Testis (tissue), 3 donors: Measurements from ENCODE around the gene DRG2. TPM values are rescaled to one million over a fixed set of nuclear protein-coding genes. Genes with fewer than 3 reads are reported as not detected.

ENCODE experiments used
- DNase-seq: peaks from one replicate; pipeline ENCODE4 v3.0.0-alpha.2; 2019
- H3K27ac ChIP-seq, 2 donors: fragments of 200-600 bp; sonication (generic); one replicate each; pipeline ENCODE4 v1.5.1; 2019
- H3K27me3 ChIP-seq: fragments of 200-600 bp; sonication (generic); one replicate; pipeline ENCODE4 v1.5.1; 2019
- H3K36me3 ChIP-seq: fragments of 200-600 bp; sonication (generic); one replicate; pipeline ENCODE4 v1.5.1; 2017; ENCODE audit warnings: low read depth; ENCODE audit errors: missing control alignments
- H3K4me1 ChIP-seq: fragments of 200-600 bp; sonication (generic); one replicate; pipeline ENCODE4 v1.5.1; 2019
- H3K4me3 ChIP-seq, 2 donors: fragments of 200-600 bp; sonication (generic); one replicate each; pipeline ENCODE4 v1.5.1; 2017 to 2019
- H3K9me3 ChIP-seq: fragments of 200-600 bp; sonication (generic); one replicate; pipeline ENCODE4 v1.5.1; 2017
- POLR2A ChIP-seq: fragments of 450-650 bp; IDR thresholded peaks from one replicate; pipeline ENCODE4 v1.6.1; 2017; ENCODE audit warnings: antibody characterized with exemption, mild to moderate bottlenecking, moderate library complexity
- WGBS, 2 donors: methylation state at CpG; one replicate each; pipeline ENCODE4 v1.1.5; 2018; 5-methylcytosine and 5-hydroxymethylcytosine counted together
- intact Hi-C: fragments of 100-400 bp; cut with DNase I; formaldehyde crosslinking; loops from one replicate; pipeline ENCODE4 v1.15.1; 2023; ENCODE audit warnings: low total_unique reads
- polyA plus RNA-seq: library from polyadenylated mRNA; stranded (reverse); fragments of 350-450 nt; fragmentation: Illumina TruSeq; extraction: RNeasy Lipid Tissue Mini Kit (QIAGEN cat#74804); gene quantifications from one replicate; pipeline ENCODE4 v1.2.3, GENCODE V29; 2014; ENCODE audit warnings: low read depth, low replicate concordance; ENCODE audit not compliant: insufficient read depth
- total RNA-seq, 2 donors: library from RNA; depleted of rRNA; stranded (reverse); fragments of >200 nt; gene quantifications; one replicate each; pipeline ENCODE4 v1.2.3, GENCODE V29; 2016
- TF ChIP-seq, protein P1 (sequence below), 3 experiments: fragments of 450-650 bp in 2 of 3; fragments of 200-600 bp in 1 of 3; sonication (generic) in 1 of 3; IDR thresholded peaks; one replicate each; pipeline ENCODE4 v1.5.1; 2016 to 2019; ENCODE audit warnings: antibody characterized with exemption in 3 of 3, mild to moderate bottlenecking in 2 of 3, moderate library complexity in 1 of 3

Gene DRG2
- total and polyA plus RNA-seq, 3 donors from 2014 or later: 26.0 to 43.1 (median 42.9) TPM

DNA sequence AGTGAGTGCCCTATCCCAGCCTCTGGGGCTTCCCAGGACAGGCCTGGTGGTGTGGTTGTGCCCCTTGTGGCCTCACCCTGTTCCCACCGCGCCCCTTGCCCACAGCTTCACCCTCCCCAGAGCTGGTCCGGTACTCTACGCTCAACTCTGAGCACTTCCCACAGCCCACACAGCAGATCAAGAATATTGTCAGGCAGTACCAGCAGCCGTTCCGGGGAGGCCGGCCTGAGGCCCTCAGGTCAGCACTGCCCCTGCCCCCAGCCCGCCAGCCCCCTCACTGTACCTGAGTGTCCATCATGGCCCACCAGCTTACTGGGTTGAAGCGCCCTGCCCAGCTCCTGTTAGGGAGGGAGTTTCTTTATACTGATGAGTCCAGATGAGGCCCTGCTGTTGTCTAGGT lies 63.5 kb downstream of the DRG2 start:
- WGBS, 2 donors: 86 to 96% methylated on average over 4 to 9 of the region's 9 CpGs
- H3K4me1 ChIP-seq: peaks cover 3% of the 10 kb centered on the region
- no peak overlapping the region for H3K27ac ChIP-seq
- no peak for TF ChIP-seq POLR2A
- TF ChIP-seq, protein P1, sequence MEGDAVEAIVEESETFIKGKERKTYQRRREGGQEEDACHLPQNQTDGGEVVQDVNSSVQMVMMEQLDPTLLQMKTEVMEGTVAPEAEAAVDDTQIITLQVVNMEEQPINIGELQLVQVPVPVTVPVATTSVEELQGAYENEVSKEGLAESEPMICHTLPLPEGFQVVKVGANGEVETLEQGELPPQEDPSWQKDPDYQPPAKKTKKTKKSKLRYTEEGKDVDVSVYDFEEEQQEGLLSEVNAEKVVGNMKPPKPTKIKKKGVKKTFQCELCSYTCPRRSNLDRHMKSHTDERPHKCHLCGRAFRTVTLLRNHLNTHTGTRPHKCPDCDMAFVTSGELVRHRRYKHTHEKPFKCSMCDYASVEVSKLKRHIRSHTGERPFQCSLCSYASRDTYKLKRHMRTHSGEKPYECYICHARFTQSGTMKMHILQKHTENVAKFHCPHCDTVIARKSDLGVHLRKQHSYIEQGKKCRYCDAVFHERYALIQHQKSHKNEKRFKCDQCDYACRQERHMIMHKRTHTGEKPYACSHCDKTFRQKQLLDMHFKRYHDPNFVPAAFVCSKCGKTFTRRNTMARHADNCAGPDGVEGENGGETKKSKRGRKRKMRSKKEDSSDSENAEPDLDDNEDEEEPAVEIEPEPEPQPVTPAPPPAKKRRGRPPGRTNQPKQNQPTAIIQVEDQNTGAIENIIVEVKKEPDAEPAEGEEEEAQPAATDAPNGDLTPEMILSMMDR (IDR thresholded peaks at IDR 0.05): no peak
- intact Hi-C loops: no loop called here
- no peaks in the 10 kb centered on the region for H3K27me3 ChIP-seq
- H3K4me3 ChIP-seq: no peak overlapping the region
- no peak for DNase-seq
- H3K36me3 ChIP-seq: no peaks in the 10 kb centered on the region
- no peaks in the 10 kb centered on the region for H3K9me3 ChIP-seq

DNA sequence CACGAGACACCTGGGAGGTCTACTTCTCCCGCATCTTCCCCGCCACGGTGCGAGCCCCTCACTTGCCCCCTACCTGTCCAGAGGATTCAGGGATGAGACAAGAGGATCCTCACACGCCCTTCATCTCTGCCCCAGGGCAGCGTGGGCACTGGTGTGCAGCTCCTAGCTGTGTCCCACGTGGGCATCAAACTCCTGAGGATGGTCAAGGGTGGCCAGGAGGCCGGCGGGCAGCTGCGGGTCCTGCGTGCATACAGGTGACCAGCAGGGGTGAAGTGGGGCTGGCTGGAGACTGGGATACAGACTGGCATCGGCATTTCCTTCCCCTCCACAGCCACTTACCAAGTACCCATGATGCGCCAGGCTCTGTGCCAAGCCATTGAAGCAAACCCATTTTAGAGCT lies 67.4 kb downstream of the DRG2 start:
- no peak overlapping the region for H3K4me3 ChIP-seq
- H3K27ac ChIP-seq: no peak overlapping the region
- intact Hi-C loops: no loop called here
- H3K27me3 ChIP-seq: no peaks in the 10 kb centered on the region
- no peaks in the 10 kb centered on the region for H3K9me3 ChIP-seq
- DNase-seq: no peak
- 95 to 100% methylated on average over 1 to 14 of the region's 14 CpGs for WGBS, 2 donors
- no peak for TF ChIP-seq POLR2A
- TF ChIP-seq, protein P1 (IDR thresholded peaks at IDR 0.05): no peak
- H3K36me3 ChIP-seq: no peaks in the 10 kb centered on the region
- peaks cover 16% of the 10 kb centered on the region for H3K4me1 ChIP-seq

DNA sequence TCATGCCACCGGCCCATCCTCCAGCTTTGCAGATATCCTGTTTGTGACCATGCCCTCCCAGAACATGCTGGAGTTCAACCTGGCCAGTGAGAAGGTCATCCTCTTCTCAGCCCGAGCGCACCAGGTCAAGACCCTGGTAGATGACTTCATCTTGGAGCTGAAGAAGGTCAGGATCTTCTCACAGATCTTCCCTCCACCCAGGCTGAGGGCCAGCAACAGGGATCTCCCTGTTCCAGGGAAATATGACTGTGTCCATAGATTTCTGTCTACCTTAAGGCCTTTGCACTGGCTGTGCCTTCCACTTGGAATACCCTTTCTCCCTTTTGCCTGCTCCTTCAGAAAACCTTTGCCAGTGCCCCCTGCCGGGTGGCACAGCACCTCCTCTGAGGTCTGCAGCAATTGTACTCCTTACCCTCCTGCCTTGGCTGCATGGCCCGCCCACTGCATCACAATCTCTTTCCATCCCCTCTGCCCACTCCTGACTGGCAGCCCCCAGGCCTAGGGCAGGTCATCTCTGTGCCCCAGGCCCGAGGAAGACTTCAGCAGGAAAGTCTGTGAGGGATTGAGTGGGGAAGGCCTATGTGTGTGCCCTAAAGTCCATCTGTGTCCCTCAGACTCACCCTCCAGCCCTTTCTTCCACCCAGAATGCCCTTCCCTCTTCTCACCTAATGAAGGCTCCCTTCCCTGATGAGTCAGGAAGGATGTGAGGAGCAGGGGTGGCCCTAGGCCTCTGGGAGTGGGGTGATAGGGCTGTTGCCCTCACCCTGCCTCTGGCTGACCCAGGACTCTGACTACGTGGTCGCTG lies 68.6 kb downstream of the DRG2 start:
- Histone ChIP-seq H3K27ac (no peak overlapping the region), H3K4me1 (peaks cover 16% of the 10 kb centered on the region), H3K36me3 (no peaks in the 10 kb centered on the region), H3K27me3 (no peaks in the 10 kb centered on the region), H3K4me3 (no peak overlapping the region), H3K9me3 (no peaks in the 10 kb centered on the region)
- intact Hi-C loops: no loop called here
- DNase-seq: no peak
- TF ChIP-seq, protein P1 (IDR thresholded peaks at IDR 0.05): no peak
- TF ChIP-seq POLR2A: no peak
- 60 to 63% methylated on average over 8 of the region's 8 CpGs for WGBS, 2 donors

DNA sequence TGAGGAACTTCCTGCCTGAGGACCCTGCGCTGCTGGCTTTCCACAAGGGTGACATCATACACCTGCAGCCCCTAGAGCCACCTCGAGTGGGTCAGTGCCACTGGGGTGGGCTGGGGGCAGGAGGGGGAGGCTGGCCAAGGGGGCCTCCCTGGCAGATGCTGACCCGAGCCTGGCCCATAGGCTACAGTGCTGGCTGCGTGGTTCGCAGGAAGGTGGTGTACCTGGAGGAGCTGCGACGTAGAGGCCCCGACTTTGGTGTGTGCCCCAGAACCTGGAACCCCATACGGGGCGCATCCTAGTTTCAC lies 69.2 kb downstream of the DRG2 start:
- DNase-seq: no peak
- H3K36me3 ChIP-seq: no peaks in the 10 kb centered on the region
- H3K4me3 ChIP-seq: no peak overlapping the region
- no peaks in the 10 kb centered on the region for H3K27me3 ChIP-seq
- H3K27ac ChIP-seq: no peak overlapping the region
- 90 to 100% methylated on average over 2 to 10 of the region's 10 CpGs for WGBS, 2 donors
- H3K4me1 ChIP-seq: peaks cover 16% of the 10 kb centered on the region
- intact Hi-C loops: no loop called here
- TF ChIP-seq POLR2A: no peak
- H3K9me3 ChIP-seq: no peaks in the 10 kb centered on the region

Other genes with a start within 250 kb of the DRG2 start
- 100 to 1,000 TPM; 218 to 221 TPM for gene TOM1L2, start 115.5 kb upstream of the DRG2 start, total RNA-seq
- 92.4 TPM for gene TOM1L2, start 115.5 kb upstream of the DRG2 start, polyA plus RNA-seq
- gene DRC3, start 115.1 kb upstream of the DRG2 start, total RNA-seq: 10 to 100 TPM; 21.6 to 22.1 TPM
- gene DRC3, start 115.1 kb upstream of the DRG2 start, polyA plus RNA-seq: 57.4 TPM
- gene ATPAF2, start 48.8 kb upstream of the DRG2 start, total RNA-seq: 10 to 100 TPM; 42.6 to 63.3 TPM
- gene ATPAF2, start 48.8 kb upstream of the DRG2 start, polyA plus RNA-seq: 59.9 TPM
- 10 to 100 TPM; 28.6 to 36.1 TPM for gene GID4, start 48.5 kb upstream of the DRG2 start, total RNA-seq
- gene GID4, start 48.5 kb upstream of the DRG2 start, polyA plus RNA-seq: 88.3 TPM
- gene MYO15A, start 20.8 kb downstream of the DRG2 start, total RNA-seq: 10 to 100 TPM; 18.6 to 30.2 TPM
- gene MYO15A, start 20.8 kb downstream of the DRG2 start, polyA plus RNA-seq: 21.7 TPM
- gene ALKBH5, start 95.9 kb downstream of the DRG2 start, total RNA-seq: 100 to 1,000 TPM; 213 to 253 TPM
- gene ALKBH5, start 95.9 kb downstream of the DRG2 start, polyA plus RNA-seq: 172 TPM
- 10 to 100 TPM; 40.0 to 46.8 TPM for gene LLGL1, start 137.7 kb downstream of the DRG2 start, total RNA-seq
- gene LLGL1, start 137.7 kb downstream of the DRG2 start, polyA plus RNA-seq: 24.2 TPM
- gene FLII, start 170.8 kb downstream of the DRG2 start, total RNA-seq: 100 to 1,000 TPM; 317 to 351 TPM
- 383 TPM for gene FLII, start 170.8 kb downstream of the DRG2 start, polyA plus RNA-seq
- 10 to 100 TPM; 28.5 to 29.4 TPM for gene MIEF2, start 172.7 kb downstream of the DRG2 start, total RNA-seq
- 7.5 TPM for gene MIEF2, start 172.7 kb downstream of the DRG2 start, polyA plus RNA-seq
- gene TOP3A, start 227.0 kb downstream of the DRG2 start, total RNA-seq: 10 to 100 TPM; 56.9 to 97.9 TPM
- gene TOP3A, start 227.0 kb downstream of the DRG2 start, polyA plus RNA-seq: 34.0 TPM
- gene SMCR8, start 227.3 kb downstream of the DRG2 start, total RNA-seq: 10 to 100 TPM; 25.0 to 27.7 TPM
- gene SMCR8, start 227.3 kb downstream of the DRG2 start, polyA plus RNA-seq: 20.3 TPM